K562 (cell line): ENCODE data around the gene CD151. TPM values are rescaled to one million over a fixed set of nuclear protein-coding genes. Genes with fewer than 3 reads are reported as not detected.

Source experiments
- CBFB ChIP-seq: sonication (generic); formaldehyde crosslinking; IDR thresholded peaks from 2 replicates; pipeline ENCODE4 v1.4.0; 2020; ENCODE audit warnings: mild to moderate bottlenecking, missing genetic modification reagents
- GTF2F1 ChIP-seq: IDR thresholded peaks from 2 replicates; pipeline ENCODE4 v1.6.1; 2011; ENCODE audit warnings: low read depth, low read length, improper control_type of control experiment
- KLF13 ChIP-seq: fragments of 450-650 bp; IDR thresholded peaks from 2 replicates; pipeline ENCODE4 v1.6.1; 2016; ENCODE audit warnings: missing genetic modification characterization, low read depth, mild to moderate bottlenecking, missing compliant biosample characterization, moderate library complexity, borderline replicate concordance
- MAFG ChIP-seq: fragments of 450-650 bp; conservative IDR thresholded peaks from 2 replicates; pipeline ENCODE4 v1.6.1; 2016; ENCODE audit warnings: missing genetic modification characterization, missing compliant biosample characterization
- SAP30 ChIP-seq: fragments of 200-600 bp; sonication (generic); IDR thresholded peaks from 2 replicates; pipeline ENCODE4 v1.6.1; 2012; ENCODE audit warnings: borderline replicate concordance, low read depth, mild to moderate bottlenecking, moderate library complexity, low read length, control low read depth, inconsistent platforms; ENCODE audit not compliant: insufficient read depth, poor library complexity, severe bottlenecking
- TCF15 ChIP-seq: fragments of 250-450 bp; sonication (Bioruptor Pico); IDR thresholded peaks from 2 replicates; pipeline ENCODE4 v1.8.0; 2022; ENCODE audit warnings: moderate library complexity, mild to moderate bottlenecking, inconsistent platforms
- ZBTB11 ChIP-seq, 3 experiments: fragments of 200-800 bp in 1 of 3; fragments of 250-450 bp in 1 of 3; fragments of 450-650 bp in 1 of 3; sonication (Bioruptor Pico) in 1 of 3; sonication (Bioruptor generic) in 1 of 3; formaldehyde crosslinking in 1 of 3; IDR thresholded peaks; 2 replicates each; pipeline versions ENCODE4 v1.6.1 to v1.8.0; 2016 to 2022; ENCODE audit warnings: mild to moderate bottlenecking in 2 of 3, missing genetic modification characterization in 2 of 3, missing compliant biosample characterization in 1 of 3, moderate library complexity in 1 of 3
- ZFP36 ChIP-seq: fragments of 150-350 bp; IDR thresholded peaks from 2 replicates; pipeline ENCODE4 v1.6.1; 2018; ENCODE audit warnings: low read length, low read depth; ENCODE audit not compliant: partially characterized antibody
- ZFX ChIP-seq: sonication (generic); formaldehyde crosslinking; IDR thresholded peaks from 2 replicates; pipeline ENCODE4 v1.8.0; 2022; ENCODE audit warnings: mild to moderate bottlenecking, missing genetic modification reagents, moderate library complexity
- ZNF324 ChIP-seq: fragments of 250-450 bp; sonication (Bioruptor Pico); IDR thresholded peaks from 2 replicates; pipeline ENCODE4 v1.4.0; 2020; ENCODE audit warnings: mild to moderate bottlenecking
- ZNF41 ChIP-seq: fragments of 250-450 bp; sonication (Bioruptor Pico); conservative IDR thresholded peaks from 2 replicates; pipeline ENCODE4 v1.4.0; 2020; ENCODE audit warnings: mild to moderate bottlenecking
- ZNF668 ChIP-seq: fragments of 250-450 bp; sonication (Bioruptor Pico); IDR thresholded peaks from 2 replicates; pipeline ENCODE4 v1.8.0; 2022; ENCODE audit warnings: mild to moderate bottlenecking, inconsistent platforms
- polyA plus RNA-seq, 8 experiments: library from polyadenylated mRNA; depleted of rRNA in 4 of 8; stranded (reverse) in 5 of 8; unstranded in 3 of 8; fragments of >200 nt; fragmentation: Nextera tagmentation in 2 of 8; fragmentation: Illumina TruSeq in 1 of 8; extraction: Ambion mirVana in 2 of 8; extraction: Trizol in 1 of 8; gene quantifications; 2 replicates each; pipeline versions ENCODE4 v1.2.1 to v1.2.3, GENCODE V29; 2011 to 2014; ENCODE audit warnings: inconsistent platforms in 1 of 8, missing spikeins in 1 of 8
- total RNA-seq, 7 experiments: library from RNA; depleted of rRNA in 6 of 7; stranded (reverse); fragments of >200 nt in 6 of 7; fragmentation: Illumina TruSeq in 2 of 7; extraction: Trizol in 2 of 7; gene quantifications; 2 replicates each; pipeline versions ENCODE4 v1.2.1 to v1.2.3, GENCODE V29; 2011 to 2021; ENCODE audit warnings: low replicate concordance in 1 of 7
- TF ChIP-seq, protein P1 (sequence below): fragments of 250-450 bp; sonication (Bioruptor Pico); IDR thresholded peaks from 2 replicates; pipeline ENCODE4 v1.4.0; 2020
- TF ChIP-seq, protein P2 (sequence below): fragments of 450-650 bp; IDR thresholded peaks from 2 replicates; pipeline ENCODE4 v1.6.1; 2017; ENCODE audit warnings: antibody characterized with exemption

CD151 gene
- total and polyA plus RNA-seq, 9 of the 15 experiments (the other 6 are each of a cell fraction or from before 2014, with no cell fraction given): 2.3 to 187 (median 140) TPM

GRCh38 chr11:819129-819931 is 13.4 kb upstream of the CD151 start (continued):
- TF ChIP-seq, protein P1, sequence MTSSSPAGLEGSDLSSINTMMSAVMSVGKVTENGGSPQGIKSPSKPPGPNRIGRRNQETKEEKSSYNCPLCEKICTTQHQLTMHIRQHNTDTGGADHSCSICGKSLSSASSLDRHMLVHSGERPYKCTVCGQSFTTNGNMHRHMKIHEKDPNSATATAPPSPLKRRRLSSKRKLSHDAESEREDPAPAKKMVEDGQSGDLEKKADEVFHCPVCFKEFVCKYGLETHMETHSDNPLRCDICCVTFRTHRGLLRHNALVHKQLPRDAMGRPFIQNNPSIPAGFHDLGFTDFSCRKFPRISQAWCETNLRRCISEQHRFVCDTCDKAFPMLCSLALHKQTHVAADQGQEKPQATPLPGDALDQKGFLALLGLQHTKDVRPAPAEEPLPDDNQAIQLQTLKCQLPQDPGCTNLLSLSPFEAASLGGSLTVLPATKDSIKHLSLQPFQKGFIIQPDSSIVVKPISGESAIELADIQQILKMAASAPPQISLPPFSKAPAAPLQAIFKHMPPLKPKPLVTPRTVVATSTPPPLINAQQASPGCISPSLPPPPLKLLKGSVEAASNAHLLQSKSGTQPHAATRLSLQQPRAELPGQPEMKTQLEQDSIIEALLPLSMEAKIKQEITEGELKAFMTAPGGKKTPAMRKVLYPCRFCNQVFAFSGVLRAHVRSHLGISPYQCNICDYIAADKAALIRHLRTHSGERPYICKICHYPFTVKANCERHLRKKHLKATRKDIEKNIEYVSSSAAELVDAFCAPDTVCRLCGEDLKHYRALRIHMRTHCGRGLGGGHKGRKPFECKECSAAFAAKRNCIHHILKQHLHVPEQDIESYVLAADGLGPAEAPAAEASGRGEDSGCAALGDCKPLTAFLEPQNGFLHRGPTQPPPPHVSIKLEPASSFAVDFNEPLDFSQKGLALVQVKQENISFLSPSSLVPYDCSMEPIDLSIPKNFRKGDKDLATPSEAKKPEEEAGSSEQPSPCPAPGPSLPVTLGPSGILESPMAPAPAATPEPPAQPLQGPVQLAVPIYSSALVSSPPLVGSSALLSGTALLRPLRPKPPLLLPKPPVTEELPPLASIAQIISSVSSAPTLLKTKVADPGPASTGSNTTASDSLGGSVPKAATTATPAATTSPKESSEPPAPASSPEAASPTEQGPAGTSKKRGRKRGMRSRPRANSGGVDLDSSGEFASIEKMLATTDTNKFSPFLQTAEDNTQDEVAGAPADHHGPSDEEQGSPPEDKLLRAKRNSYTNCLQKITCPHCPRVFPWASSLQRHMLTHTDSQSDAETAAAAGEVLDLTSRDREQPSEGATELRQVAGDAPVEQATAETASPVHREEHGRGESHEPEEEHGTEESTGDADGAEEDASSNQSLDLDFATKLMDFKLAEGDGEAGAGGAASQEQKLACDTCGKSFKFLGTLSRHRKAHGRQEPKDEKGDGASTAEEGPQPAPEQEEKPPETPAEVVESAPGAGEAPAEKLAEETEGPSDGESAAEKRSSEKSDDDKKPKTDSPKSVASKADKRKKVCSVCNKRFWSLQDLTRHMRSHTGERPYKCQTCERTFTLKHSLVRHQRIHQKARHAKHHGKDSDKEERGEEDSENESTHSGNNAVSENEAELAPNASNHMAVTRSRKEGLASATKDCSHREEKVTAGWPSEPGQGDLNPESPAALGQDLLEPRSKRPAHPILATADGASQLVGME: no peak
- TF ChIP-seq CBFB (no peak), GTF2F1 (peak; percentile 43; the same call in 1 of the 2 replicates), TCF15 (CRISPR knock-in tag) (no peak), ZFP36 (peak; percentile 24), ZBTB11 (CRISPR knock-in tag; IDR thresholded peaks at IDR 0.05) (peak in 1 of 3 experiments; percentile 77; a peak in 1 of 6 replicates), ZNF41 (CRISPR knock-in tag) (no peak), MAFG (tag) (no peak), KLF13 (tag) (no peak), ZNF668 (CRISPR knock-in tag) (no peak), ZFX (peak; percentile 44), ZNF324 (CRISPR knock-in tag) (no peak), SAP30 (peak; percentile 88)
- TF ChIP-seq, protein P2, sequence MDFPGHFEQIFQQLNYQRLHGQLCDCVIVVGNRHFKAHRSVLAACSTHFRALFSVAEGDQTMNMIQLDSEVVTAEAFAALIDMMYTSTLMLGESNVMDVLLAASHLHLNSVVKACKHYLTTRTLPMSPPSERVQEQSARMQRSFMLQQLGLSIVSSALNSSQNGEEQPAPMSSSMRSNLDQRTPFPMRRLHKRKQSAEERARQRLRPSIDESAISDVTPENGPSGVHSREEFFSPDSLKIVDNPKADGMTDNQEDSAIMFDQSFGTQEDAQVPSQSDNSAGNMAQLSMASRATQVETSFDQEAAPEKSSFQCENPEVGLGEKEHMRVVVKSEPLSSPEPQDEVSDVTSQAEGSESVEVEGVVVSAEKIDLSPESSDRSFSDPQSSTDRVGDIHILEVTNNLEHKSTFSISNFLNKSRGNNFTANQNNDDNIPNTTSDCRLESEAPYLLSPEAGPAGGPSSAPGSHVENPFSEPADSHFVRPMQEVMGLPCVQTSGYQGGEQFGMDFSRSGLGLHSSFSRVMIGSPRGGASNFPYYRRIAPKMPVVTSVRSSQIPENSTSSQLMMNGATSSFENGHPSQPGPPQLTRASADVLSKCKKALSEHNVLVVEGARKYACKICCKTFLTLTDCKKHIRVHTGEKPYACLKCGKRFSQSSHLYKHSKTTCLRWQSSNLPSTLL: no peak
